Sigmoid colon (tissue), 4 donors: ENCODE results near the gene ANKS1A.

Experiments
- EP300 ChIP-seq, 4 donors: sonication (generic); formaldehyde crosslinking; IDR thresholded peaks; one replicate each; pipeline ENCODE4 v1.6.1; 2017; ENCODE audit warnings: antibody characterized with exemption in 4 of 4
- POLR2AphosphoS5 ChIP-seq, 4 donors: sonication (generic); formaldehyde crosslinking; IDR thresholded peaks; one replicate each; pipeline ENCODE4 v1.6.1; 2017; ENCODE audit warnings: antibody characterized with exemption in 4 of 4
- TF ChIP-seq, protein P1 (sequence below), 4 experiments: fragments of 450-650 bp in 3 of 4; fragments of 200-600 bp in 1 of 4; IDR thresholded peaks; one replicate each; pipeline ENCODE4 v1.5.1; 2016 to 2019; ENCODE audit warnings: antibody characterized with exemption in 4 of 4, mild to moderate bottlenecking in 3 of 4, moderate library complexity in 2 of 4

DNA sequence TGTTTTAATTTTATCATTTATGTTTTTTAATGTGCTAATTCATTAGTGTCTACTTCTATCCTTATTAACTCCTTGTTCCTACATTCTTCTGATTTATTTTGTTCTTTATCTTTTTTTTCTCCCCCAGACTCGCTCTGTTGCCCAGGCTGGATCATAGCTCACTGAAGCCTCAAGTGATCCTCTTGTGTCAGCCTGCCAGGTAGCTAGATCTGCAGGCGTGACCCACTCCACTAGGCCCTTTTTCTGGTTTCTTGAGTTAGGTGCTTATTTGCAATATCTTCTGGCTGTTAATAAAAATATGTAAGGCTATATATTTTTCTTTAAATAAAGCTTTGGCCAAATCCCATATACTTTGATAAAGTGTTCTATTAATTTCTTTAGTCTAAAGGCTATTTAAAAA, 4.1 kb upstream of the ANKS1A start:
- TF ChIP-seq, protein P1, sequence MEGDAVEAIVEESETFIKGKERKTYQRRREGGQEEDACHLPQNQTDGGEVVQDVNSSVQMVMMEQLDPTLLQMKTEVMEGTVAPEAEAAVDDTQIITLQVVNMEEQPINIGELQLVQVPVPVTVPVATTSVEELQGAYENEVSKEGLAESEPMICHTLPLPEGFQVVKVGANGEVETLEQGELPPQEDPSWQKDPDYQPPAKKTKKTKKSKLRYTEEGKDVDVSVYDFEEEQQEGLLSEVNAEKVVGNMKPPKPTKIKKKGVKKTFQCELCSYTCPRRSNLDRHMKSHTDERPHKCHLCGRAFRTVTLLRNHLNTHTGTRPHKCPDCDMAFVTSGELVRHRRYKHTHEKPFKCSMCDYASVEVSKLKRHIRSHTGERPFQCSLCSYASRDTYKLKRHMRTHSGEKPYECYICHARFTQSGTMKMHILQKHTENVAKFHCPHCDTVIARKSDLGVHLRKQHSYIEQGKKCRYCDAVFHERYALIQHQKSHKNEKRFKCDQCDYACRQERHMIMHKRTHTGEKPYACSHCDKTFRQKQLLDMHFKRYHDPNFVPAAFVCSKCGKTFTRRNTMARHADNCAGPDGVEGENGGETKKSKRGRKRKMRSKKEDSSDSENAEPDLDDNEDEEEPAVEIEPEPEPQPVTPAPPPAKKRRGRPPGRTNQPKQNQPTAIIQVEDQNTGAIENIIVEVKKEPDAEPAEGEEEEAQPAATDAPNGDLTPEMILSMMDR (IDR thresholded peaks at IDR 0.05): no peak
- TF ChIP-seq POLR2AphosphoS5 (IDR thresholded peaks at IDR 0.05) (no peak), EP300 (IDR thresholded peaks at IDR 0.05) (no peak)
